PC-9 (cell line): ENCODE data around the gene CIRBP. TPM values are rescaled to one million over a fixed set of nuclear protein-coding genes. Genes with fewer than 3 reads are reported as not detected.

Experiments
- BruUV-seq: library from RNA; stranded (reverse); fragments of 400-500 nt; replicated peaks from 2 replicates; lab custom pipeline; 2021; lab: Mats Ljungman, UMichigan
- CTCF ChIA-PET: fragments of 300-600 bp; sonication (Branson Sonifier 250); formaldehyde crosslinking; loops from one replicate; lab custom pipeline; 2022; ENCODE audit warnings: antibody characterized with exemption; lab: Charles Lee
- POLR2A ChIA-PET: fragments of 300-600 bp; sonication (Branson Sonifier 250); formaldehyde crosslinking; loops from one replicate; lab custom pipeline; 2022; ENCODE audit warnings: antibody characterized with exemption; ENCODE audit not compliant: unreplicated experiment; lab: Charles Lee
- DNase-seq, 2 experiments: peaks; one replicate each; pipeline versions ENCODE4 v3.0.0 to v3.0.0-alpha.2; 2015 to 2022; ENCODE audit warnings: mixed read lengths in 1 of 2
- H2AFZ ChIP-seq: fragments of 200-600 bp; sonication (generic); 2 replicates; pipeline ENCODE4 v1.8.1; 2017; ENCODE audit warnings: antibody characterized with exemption
- H3F3A ChIP-seq: fragments of 200-600 bp; sonication (generic); 2 replicates; pipeline ENCODE4 v1.8.1; 2017; ENCODE audit warnings: antibody characterized with exemption, mild to moderate bottlenecking, low read depth; ENCODE audit not compliant: insufficient read depth
- H3K27ac ChIP-seq: fragments of 200-600 bp; sonication (generic); 2 replicates; pipeline ENCODE4 v1.6.1; 2016; ENCODE audit warnings: mixed run types
- H3K27me3 ChIP-seq: fragments of 200-600 bp; sonication (generic); 2 replicates; pipeline ENCODE4 v1.6.1; 2016; ENCODE audit warnings: low read depth, mixed run types; ENCODE audit not compliant: insufficient read depth
- H3K36me3 ChIP-seq: fragments of 200-600 bp; sonication (generic); 2 replicates; pipeline ENCODE4 v1.6.1; 2016; ENCODE audit warnings: low read depth, mixed run types
- H3K4me1 ChIP-seq: fragments of 200-600 bp; sonication (generic); replicated peaks from 2 replicates; pipeline ENCODE4 v1.6.1; 2016; ENCODE audit warnings: mixed run types; ENCODE audit not compliant: insufficient read depth
- H3K4me2 ChIP-seq: fragments of 200-600 bp; sonication (generic); 2 replicates; pipeline ENCODE4 v1.6.1; 2017; ENCODE audit warnings: mixed run types
- H3K4me3 ChIP-seq: fragments of 200-600 bp; sonication (generic); 2 replicates; pipeline ENCODE4 v1.6.1; 2016; ENCODE audit warnings: mixed run types
- H3K79me2 ChIP-seq: fragments of 200-600 bp; sonication (generic); 2 replicates; pipeline ENCODE4 v1.6.1; 2017; ENCODE audit warnings: low read depth, mixed run types
- H3K9me2 ChIP-seq: fragments of 200-600 bp; sonication (generic); 2 replicates; pipeline ENCODE4 v1.8.1; 2017; ENCODE audit warnings: mild to moderate bottlenecking; ENCODE audit not compliant: insufficient read depth
- H3K9me3 ChIP-seq: fragments of 200-600 bp; sonication (generic); 2 replicates; pipeline ENCODE4 v1.8.1; 2016; ENCODE audit warnings: low read depth; ENCODE audit not compliant: insufficient read depth
- H4K20me1 ChIP-seq: fragments of 200-600 bp; sonication (generic); 2 replicates; pipeline ENCODE4 v1.8.1; 2017; ENCODE audit not compliant: insufficient read depth
- EZH2 ChIP-seq: fragments of 200-600 bp; sonication (generic); IDR thresholded peaks from 2 replicates; pipeline ENCODE4 v1.8.0; 2017; ENCODE audit warnings: antibody characterized with exemption, low read depth
- intact Hi-C: fragments of 100-400 bp; cut with micrococcal nuclease; formaldehyde crosslinking; loops from one replicate; pipeline ENCODE4 v1.10.0; 2022; ENCODE audit not compliant: unreplicated experiment
- total RNA-seq: library from RNA; stranded (reverse); gene quantifications from 2 replicates; pipeline ENCODE4 v1.2.3, GENCODE V29; 2021
- TF ChIP-seq, protein P1 (sequence below): fragments of 200-600 bp; sonication (generic); conservative IDR thresholded peaks from 2 replicates; pipeline ENCODE4 v1.6.1; 2017; ENCODE audit warnings: mixed run types, antibody characterized with exemption, mild to moderate bottlenecking, moderate library complexity

Gene CIRBP
- total RNA-seq, 1 experiment from 2014 or later, result 86.9 TPM

DNA sequence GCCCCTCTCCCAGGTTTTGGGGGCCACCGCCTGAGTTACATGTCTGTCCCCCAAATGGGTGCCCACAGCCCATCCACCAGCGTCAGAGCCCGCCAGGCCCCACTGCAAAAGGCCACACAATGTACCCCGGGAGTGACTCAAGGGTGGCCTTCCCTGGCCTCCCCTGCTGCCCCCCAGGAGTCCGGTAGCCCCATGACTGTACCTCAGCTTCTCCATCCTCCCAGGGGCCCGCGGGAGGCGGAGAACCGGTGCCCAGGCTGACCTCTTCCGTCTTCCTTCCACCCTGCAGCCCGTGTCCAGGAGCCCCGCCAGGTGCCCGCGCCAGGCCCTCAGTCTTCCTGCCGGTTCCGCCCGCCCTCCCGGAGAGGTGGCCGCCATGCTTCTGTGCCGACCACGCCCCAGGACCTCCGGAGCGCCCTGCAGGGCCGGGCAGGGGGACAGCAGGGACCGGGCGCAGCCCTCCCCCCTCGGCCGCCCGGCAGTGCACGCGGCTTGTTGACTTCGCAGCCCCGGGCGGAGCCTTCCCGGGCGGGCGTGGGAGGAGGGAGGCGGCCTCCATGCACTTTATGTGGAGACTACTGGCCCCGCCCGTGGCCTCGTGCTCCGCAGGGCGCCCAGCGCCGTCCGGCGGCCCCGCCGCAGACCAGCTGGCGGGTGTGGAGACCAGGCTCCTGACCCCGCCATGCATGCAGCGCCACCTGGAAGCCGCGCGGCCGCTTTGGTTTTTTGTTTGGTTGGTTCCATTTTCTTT is 41.7 kb upstream of the CIRBP start:
- H3K9me2 ChIP-seq, result no peaks in the 10 kb centered on the region
- H3K9me3 ChIP-seq, result no peaks in the 10 kb centered on the region
- no peaks in the 10 kb centered on the region for H3K36me3 ChIP-seq
- H4K20me1 ChIP-seq, result peaks cover 7% of the 10 kb centered on the region; the same call in 1 of the 2 replicates
- TF ChIP-seq, protein P1, sequence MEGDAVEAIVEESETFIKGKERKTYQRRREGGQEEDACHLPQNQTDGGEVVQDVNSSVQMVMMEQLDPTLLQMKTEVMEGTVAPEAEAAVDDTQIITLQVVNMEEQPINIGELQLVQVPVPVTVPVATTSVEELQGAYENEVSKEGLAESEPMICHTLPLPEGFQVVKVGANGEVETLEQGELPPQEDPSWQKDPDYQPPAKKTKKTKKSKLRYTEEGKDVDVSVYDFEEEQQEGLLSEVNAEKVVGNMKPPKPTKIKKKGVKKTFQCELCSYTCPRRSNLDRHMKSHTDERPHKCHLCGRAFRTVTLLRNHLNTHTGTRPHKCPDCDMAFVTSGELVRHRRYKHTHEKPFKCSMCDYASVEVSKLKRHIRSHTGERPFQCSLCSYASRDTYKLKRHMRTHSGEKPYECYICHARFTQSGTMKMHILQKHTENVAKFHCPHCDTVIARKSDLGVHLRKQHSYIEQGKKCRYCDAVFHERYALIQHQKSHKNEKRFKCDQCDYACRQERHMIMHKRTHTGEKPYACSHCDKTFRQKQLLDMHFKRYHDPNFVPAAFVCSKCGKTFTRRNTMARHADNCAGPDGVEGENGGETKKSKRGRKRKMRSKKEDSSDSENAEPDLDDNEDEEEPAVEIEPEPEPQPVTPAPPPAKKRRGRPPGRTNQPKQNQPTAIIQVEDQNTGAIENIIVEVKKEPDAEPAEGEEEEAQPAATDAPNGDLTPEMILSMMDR, result no peak
- TF ChIP-seq EZH2, result no peak
- no peak for DNase-seq
- H3K4me2 ChIP-seq, result no peak overlapping the region
- ChIA-PET CTCF (no interaction called here), POLR2A (no interaction called here)
- BruUV-seq, result no TSS peak
- no peaks in the 10 kb centered on the region for H3K27me3 ChIP-seq
- H3K4me3 ChIP-seq, result no peak overlapping the region
- no peak overlapping the region for H2AFZ ChIP-seq
- no peak overlapping the region for H3K27ac ChIP-seq
- H3K79me2 ChIP-seq, result no peaks in the 10 kb centered on the region
- H3K4me1 ChIP-seq, result 0 out of 2 replicates have a peak, but pooled peaks cover 6% of the 10 kb centered on the region
- intact Hi-C loops, result no loop called here
- H3F3A ChIP-seq, result peaks cover 6% of the 10 kb centered on the region

DNA sequence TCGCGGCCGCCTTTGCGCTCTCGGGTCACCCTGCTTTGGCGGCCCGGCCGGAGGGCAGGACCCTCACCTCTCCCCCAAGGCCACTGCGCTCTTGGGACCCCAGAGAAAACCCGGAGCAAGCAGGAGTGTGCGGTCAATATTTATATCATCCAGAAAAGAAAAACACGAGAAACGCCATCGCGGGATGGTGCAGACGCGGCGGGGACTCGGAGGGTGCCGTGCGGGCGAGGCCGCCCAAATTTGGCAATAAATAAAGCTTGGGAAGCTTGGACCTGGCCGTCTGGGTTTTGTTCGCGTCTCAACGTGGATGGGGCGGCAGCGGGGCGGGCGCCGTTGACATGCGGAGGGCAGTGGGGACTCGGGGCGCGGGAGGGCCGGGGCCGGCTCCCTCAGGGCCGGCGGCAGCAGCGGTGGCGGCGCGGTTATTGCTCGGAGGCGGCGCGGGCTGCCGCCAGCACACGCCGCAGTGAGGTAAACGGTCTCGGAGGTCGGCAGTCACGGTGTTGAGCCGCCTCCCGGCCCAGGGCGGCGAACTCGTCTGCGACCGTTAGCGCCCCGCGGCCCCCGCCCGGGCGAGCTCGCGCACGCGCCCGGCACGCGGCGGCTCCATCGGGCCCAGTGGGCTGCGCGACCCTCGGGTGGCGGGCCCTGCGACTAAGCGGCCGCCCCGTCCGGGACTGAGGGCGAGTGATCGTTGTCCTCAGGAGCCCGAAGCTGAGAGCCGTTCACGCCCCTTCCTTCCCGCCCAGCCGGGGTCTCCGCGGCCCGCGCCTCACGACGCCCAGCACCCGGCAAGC is 40.8 kb upstream of the CIRBP start:
- no peak for DNase-seq
- Histone ChIP-seq H3F3A (peaks cover 9% of the 10 kb centered on the region), H2AFZ (no peak overlapping the region), H3K27ac (no peak overlapping the region), H3K79me2 (no peaks in the 10 kb centered on the region), H4K20me1 (no peaks in the 10 kb centered on the region), H3K4me3 (no peak overlapping the region), H3K9me2 (no peaks in the 10 kb centered on the region), H3K4me2 (no peak overlapping the region), H3K27me3 (no peaks in the 10 kb centered on the region), H3K9me3 (no peaks in the 10 kb centered on the region), H3K36me3 (no peaks in the 10 kb centered on the region), H3K4me1 (0 out of 2 replicates have a peak, but pooled peaks cover 6% of the 10 kb centered on the region)
- TF ChIP-seq EZH2, result no peak
- TF ChIP-seq, protein P1, result no peak
- ChIA-PET POLR2A (no interaction called here), CTCF (no interaction called here)
- intact Hi-C loops, result no loop called here
- no TSS peak for BruUV-seq

DNA sequence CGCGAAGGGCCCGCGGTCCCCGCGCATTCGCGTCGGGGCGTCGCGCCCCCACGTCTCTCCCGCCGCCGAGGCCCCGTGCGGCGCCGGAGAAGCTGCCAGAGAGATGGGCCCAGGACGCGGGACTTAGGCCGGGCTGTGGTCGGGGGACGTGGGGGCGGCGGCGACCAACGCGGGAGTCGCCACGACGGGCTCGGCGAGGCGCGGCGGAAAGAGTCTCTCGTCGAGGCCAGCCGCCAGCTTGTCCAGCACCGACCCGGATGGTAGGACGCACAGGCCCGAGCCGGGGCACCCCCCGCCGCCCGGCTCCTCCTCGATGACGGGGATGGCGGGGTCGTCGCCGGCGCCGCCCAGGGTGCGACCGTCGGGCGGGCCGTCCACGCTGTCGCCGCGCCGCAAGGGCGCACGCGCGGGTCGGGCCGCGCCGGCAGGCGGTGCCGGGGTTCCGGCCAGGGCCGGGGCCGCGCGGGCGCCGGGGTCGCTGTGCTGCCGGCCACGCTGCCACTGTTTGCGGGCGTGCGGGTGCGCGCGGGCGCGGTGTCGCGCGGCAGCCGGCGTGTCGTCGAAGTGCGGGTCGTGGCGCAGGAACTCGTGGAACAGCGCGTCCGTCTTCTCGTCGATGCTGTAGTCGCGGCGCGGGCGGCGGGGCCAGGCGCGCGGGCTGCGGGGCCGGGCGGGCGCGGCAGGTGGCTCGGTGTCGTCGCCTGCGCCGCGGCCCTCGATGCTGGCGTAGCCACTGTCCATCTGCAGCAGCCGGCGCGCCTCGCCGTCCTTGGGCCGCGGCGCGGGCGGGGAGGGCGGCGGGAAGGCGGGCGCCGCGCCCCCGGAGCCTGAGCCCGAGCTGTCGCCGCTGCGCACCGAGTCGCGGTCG is 39.8 kb upstream of the CIRBP start:
- no peaks in the 10 kb centered on the region for H3K79me2 ChIP-seq
- no peak overlapping the region for H3K4me3 ChIP-seq
- TF ChIP-seq, protein P1, result no peak
- no peak for TF ChIP-seq EZH2
- no peaks in the 10 kb centered on the region for H3K36me3 ChIP-seq
- no peaks in the 10 kb centered on the region for H3K27me3 ChIP-seq
- ChIA-PET POLR2A (no interaction called here), CTCF (no interaction called here)
- H3K9me3 ChIP-seq, result no peaks in the 10 kb centered on the region
- H3K9me2 ChIP-seq, result no peaks in the 10 kb centered on the region
- BruUV-seq, result no TSS peak
- 0 out of 2 replicates have a peak, but pooled peaks cover 6% of the 10 kb centered on the region for H3K4me1 ChIP-seq
- H3K27ac ChIP-seq, result no peak overlapping the region
- intact Hi-C loops, result no loop called here
- DNase-seq, result no peak
- H3K4me2 ChIP-seq, result no peak overlapping the region
- H3F3A ChIP-seq, result peaks cover 9% of the 10 kb centered on the region
- H4K20me1 ChIP-seq, result no peaks in the 10 kb centered on the region
- H2AFZ ChIP-seq, result no peak overlapping the region
